HG02571 (cell line): ENCODE measurements around the gene TM7SF3.
"Not testable (repeated sequence)": the region's sequence is repeated elsewhere in the genome, so short reads cannot be mapped to it uniquely, and the experiment has no call there.

Experiments used
- ATAC-seq: cut with Tn5 transposase; IDR thresholded peaks from one replicate; pipeline ENCODE4 v1.9.1; 2021; ENCODE audit warnings: mild to moderate bottlenecking, moderate library complexity; ENCODE audit not compliant: unreplicated experiment

Gene TM7SF3

GRCh38 chr12:26987634-26988424, 26.4 kb downstream of the TM7SF3 start:
- ATAC-seq: no peak

- ATAC-seq: no peak
Observed at GRCh38 chr12:26982866-26983265, 31.3 kb downstream of the TM7SF3 start.

- no peak for ATAC-seq
Observed at GRCh38 chr12:26979733-26980132, 34.5 kb downstream of the TM7SF3 start.

GRCh38 chr12:26978801-26979200, 35.4 kb downstream of the TM7SF3 start:
- no peak for ATAC-seq

GRCh38 chr12:26976687-26977086, 37.5 kb downstream of the TM7SF3 start:
- no peak for ATAC-seq

GRCh38 chr12:26971963-26972362, 42.2 kb downstream of the TM7SF3 start:
- peak; percentile 95 for ATAC-seq

- no peak for ATAC-seq
Observed at GRCh38 chr12:26970136-26970535, 44.0 kb downstream of the TM7SF3 start.

GRCh38 chr12:26966842-26967241, 47.3 kb downstream of the TM7SF3 start:
- no peak for ATAC-seq

- ATAC-seq: no peak
Observed at GRCh38 chr12:26963413-26963812, 50.8 kb downstream of the TM7SF3 start.

GRCh38 chr12:26961803-26962202, 52.4 kb downstream of the TM7SF3 start:
- no peak for ATAC-seq

- ATAC-seq: not testable (repeated sequence)
Observed at GRCh38 chr12:26961391-26961790, 52.8 kb downstream of the TM7SF3 start.

- ATAC-seq: no peak
Observed at GRCh38 chr12:26954027-26954426, 60.2 kb downstream of the TM7SF3 start.

- ATAC-seq: no peak
Observed at GRCh38 chr12:26953447-26953846, 60.7 kb downstream of the TM7SF3 start.

GRCh38 chr12:26948309-26948708, 65.9 kb downstream of the TM7SF3 start:
- no peak for ATAC-seq

GRCh38 chr12:26941215-26941594, 73.0 kb downstream of the TM7SF3 start:
- ATAC-seq: no peak

- ATAC-seq: no peak
Observed at GRCh38 chr12:26940516-26941214, 73.5 kb downstream of the TM7SF3 start.

- no peak for ATAC-seq
Observed at GRCh38 chr12:26939953-26940352, 74.2 kb downstream of the TM7SF3 start.

- ATAC-seq: no peak
Observed at GRCh38 chr12:26939192-26939832, 74.9 kb downstream of the TM7SF3 start.

- ATAC-seq: peak; percentile 6
Observed at GRCh38 chr12:26938701-26939062, 75.5 kb downstream of the TM7SF3 start.

GRCh38 chr12:26937863-26938700, 76.1 kb downstream of the TM7SF3 start, which contains the start of the genes FGFR1OP2 and INTS13:
Gene FGFR1OP2, plus strand, starts transcription at chr12:26938470. Its CDS starts 15,689 bp downstream, at chr12:26954159.
Gene INTS13, minus strand, starts transcription at chr12:26937981. Its CDS starts 1,178 bp downstream, at chr12:26936803.
- peak; percentile 84 for ATAC-seq

GRCh38 chr12:26937443-26937862, 76.7 kb downstream of the TM7SF3 start:
- no peak for ATAC-seq
